22Rv1 (cell line): Measurements from ENCODE around the gene NOD1.

ENCODE experiments used
- H3K27ac ChIP-seq: fragments of 450-650 bp; 2 replicates; pipeline ENCODE4 v1.5.1; 2017
- ZFX ChIP-seq: fragments of 450-650 bp; IDR thresholded peaks from 2 replicates; pipeline ENCODE4 v1.6.1; 2017; ENCODE audit warnings: antibody characterized with exemption, borderline replicate concordance
- TF ChIP-seq, protein P1 (sequence below): fragments of 450-650 bp; IDR thresholded peaks from 2 replicates; pipeline ENCODE4 v1.5.1; 2017; ENCODE audit warnings: mild to moderate bottlenecking

The NOD1 gene

DNA sequence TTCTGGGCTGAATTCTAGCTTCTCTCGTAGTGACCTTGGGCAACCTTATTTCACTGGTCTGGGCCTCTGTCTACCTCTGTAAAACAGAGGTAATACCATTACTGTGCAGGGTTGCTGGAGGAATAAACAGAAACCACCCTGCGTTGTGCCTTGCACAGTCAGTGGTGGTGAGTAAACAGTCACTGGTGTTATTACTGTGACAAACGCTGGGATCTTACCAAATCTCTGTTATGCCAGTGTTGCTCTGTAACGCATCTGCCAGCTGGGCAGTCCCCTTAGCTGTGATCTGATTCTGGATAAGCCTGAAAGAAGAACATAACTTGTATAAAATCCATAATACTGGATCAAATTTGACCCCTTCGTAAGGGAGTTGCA, 49.4 kb downstream of the NOD1 start:
- no peak for TF ChIP-seq ZFX
- TF ChIP-seq, protein P1, sequence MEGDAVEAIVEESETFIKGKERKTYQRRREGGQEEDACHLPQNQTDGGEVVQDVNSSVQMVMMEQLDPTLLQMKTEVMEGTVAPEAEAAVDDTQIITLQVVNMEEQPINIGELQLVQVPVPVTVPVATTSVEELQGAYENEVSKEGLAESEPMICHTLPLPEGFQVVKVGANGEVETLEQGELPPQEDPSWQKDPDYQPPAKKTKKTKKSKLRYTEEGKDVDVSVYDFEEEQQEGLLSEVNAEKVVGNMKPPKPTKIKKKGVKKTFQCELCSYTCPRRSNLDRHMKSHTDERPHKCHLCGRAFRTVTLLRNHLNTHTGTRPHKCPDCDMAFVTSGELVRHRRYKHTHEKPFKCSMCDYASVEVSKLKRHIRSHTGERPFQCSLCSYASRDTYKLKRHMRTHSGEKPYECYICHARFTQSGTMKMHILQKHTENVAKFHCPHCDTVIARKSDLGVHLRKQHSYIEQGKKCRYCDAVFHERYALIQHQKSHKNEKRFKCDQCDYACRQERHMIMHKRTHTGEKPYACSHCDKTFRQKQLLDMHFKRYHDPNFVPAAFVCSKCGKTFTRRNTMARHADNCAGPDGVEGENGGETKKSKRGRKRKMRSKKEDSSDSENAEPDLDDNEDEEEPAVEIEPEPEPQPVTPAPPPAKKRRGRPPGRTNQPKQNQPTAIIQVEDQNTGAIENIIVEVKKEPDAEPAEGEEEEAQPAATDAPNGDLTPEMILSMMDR, result no peak
- no peak overlapping the region for H3K27ac ChIP-seq

DNA sequence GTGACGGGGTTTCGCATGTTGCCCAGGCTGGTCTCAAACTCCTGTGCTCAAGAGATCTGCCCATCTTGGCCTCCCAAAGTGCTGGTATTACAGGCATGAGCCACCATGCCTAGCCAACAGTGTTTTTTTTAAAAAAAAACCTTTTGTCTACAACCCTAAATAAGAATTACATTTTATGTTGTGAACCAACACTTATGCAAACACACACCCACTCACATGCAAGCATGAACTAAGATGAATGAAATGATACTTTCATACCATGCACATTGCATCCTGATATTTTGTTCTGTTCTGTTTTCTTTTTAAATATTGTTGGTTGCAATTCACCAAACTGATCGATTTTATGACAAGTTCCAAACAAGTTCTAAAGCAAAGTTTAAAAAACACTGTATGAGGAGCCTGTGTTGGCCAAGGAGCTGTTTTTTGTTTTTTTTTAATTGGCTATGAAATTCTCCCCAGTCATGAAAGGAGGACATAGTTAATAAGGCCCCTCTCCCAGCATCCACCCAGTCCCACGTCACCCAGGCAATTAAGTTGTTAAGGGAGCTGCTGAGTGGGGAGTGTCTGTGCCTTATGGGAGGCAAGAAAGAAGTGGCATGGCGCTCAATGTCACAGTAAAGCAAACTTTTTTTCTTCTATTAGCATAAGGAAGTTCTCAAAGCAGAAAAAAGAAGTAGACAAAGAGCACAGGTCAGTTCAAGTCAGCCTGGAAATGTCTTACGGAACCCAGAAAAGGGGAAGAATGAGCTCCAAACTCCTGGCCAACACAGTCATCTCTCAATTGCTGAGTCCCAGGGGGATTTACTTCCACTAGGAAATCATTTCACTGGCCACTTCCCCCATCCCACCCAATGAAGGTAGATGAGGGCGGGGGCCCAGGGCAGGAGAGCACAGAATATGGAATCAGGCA, 50.1 kb downstream of the NOD1 start:
- H3K27ac ChIP-seq, result no peak overlapping the region
- TF ChIP-seq, protein P1, result no peak
- TF ChIP-seq ZFX, result no peak

DNA sequence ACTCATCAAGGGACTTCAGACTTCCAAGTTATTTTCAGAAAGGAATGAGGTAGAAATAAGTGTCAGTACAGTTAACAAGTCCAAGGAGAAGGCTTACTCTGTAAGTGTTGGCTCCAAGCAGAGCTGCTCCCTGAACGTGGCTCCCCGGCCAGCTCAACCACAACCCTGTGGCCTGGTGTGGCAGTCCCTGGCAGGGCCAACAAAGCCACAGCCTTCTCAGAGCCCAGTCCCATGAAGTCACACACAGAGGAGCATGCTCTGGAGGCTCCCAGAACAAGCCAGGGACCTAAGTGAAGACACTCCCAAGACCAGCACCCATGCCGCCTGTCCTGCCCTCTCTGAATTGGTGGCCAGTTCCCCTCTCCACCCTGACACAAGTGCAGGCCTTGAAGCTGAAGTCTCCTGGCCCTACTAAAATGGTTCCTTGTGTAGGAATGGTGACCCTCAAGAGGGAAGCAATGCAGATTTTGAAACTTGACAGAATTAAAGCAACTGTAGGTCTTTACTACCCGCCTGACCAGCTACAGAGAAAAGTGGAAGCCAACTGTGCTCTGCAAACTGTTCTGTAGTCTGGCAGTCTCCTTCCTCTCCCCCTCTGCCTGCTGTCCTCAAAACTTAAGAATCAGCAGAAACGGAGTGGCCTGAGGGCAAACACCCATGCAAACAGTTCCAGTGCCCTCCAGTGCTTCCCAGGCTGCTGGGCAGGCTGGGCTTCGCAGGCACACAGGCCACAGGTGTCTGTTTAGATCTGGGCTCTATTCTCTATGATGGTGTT, 51.1 kb downstream of the NOD1 start:
- TF ChIP-seq, protein P1, result no peak
- no peak for TF ChIP-seq ZFX
- no peak overlapping the region for H3K27ac ChIP-seq

DNA sequence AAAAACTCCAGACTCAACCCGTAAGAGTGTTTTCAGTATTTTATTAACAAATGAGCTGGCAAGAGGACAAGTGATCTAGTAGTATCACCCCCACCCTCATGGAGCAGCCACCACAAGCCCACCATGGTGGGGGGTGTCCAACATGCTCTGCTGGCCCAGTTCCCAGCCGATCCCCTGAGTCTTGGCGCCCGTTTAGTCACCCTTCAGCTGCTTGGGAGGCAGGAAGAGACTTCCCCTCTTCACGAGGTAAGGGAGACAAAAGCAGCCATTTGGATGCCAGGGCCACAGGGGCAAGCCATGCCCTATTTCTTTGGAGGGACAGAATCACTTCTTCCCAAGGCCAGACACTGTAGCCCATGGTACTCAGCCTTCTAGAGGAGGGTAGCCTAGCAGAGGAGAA, 54.1 kb downstream of the NOD1 start:
- no peak overlapping the region for H3K27ac ChIP-seq
- TF ChIP-seq ZFX, result no peak

DNA sequence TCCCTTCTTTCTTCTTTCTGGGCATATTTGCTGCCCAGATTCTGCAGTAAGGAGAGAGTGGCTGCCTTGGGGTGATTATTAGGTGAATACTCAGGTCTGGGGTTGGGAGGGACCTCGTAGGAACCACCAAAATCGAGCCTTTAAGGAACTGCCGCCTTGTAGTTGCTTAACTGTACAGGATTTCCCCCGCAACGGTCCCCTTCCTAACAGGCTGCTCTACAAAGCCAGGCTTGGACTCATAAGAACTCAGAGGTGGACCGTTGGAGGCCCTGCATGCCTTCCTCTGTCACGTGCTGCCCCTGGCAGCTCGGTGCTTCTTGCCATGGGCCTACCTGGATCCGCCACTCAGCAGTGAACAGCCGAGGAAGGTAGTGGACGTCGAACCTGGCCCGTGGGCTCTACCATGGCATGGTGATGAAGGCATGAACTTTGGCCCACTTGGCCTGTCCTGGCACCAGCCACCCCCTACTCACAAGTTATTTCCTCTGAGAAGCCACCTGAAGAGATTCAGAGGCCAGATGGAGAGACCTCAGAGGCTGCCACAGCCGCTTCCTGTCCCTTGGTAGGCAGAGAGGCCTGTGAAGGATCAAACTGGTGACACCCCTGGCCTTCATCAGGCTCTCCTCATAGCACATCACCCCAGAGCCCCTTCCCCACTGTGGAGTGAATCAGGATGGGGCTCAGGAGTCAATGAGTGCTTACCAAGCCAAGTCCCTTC, 54.6 kb downstream of the NOD1 start:
- no peak overlapping the region for H3K27ac ChIP-seq
- no peak for TF ChIP-seq ZFX
- TF ChIP-seq, protein P1, result no peak

DNA sequence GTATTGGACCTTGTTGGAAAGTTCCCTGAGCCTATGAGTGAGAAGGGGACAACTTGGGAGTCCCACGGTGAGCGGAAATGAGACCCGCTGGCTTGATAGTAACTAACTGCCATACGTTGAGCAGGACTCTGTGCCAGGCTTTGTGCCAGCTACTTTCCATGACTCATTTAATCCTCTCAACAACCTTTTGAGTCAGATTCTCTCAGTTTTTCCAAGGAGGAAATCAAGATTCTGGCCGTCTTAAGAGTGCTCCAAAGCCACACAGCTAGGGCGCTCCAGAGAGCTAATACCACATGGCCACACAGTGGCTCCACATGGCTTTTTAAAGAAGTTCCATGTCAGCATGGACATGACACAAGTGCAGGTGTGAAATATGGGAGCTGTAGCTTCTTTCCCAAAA, 55.7 kb downstream of the NOD1 start:
- no peak for TF ChIP-seq ZFX
- H3K27ac ChIP-seq, result no peak overlapping the region

DNA sequence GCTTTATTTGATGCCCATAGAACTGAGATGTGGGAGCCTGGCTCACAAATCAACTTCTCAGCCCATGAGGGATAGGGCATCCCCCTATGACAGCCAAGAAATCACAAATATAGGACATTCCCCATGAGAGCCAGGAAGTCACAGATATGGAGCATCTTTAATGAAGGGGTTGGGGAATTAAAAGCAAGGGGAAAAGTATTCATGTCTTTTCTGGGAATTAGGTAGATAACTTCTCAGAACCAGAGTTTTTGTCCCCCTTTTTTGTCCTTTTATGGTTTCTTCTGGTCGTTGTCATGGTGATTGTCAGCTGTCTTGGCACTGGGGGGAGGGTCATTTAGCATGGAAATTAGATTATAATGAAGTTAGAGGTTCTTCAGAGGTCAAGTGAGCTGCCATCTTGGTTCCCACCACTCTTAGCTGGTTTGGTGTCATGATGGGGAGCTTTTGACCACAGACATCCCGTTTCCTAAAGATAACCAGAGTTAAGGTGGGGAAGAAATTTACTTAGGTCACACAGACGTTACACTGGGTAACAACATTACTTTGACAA, 56.9 kb downstream of the NOD1 start:
- no peak for TF ChIP-seq ZFX
- TF ChIP-seq, protein P1, result no peak
- no peak overlapping the region for H3K27ac ChIP-seq
